HepG2 (cell line): Measurements from ENCODE around the gene DOP1B. TPM values are rescaled to one million over a fixed set of nuclear protein-coding genes. Genes with fewer than 3 reads are reported as not detected.
A peak's percentile ranks its signal among the peaks of the same experiment; 100 is the strongest.

Source experiments
- ATAC-seq: fragments of 200-7000 bp; cut with Tn5 transposase; 3 replicates; pipeline ENCODE4 v1.9.1; 2020; ENCODE audit warnings: mild to moderate bottlenecking, moderate library complexity
- BruUV-seq: library from RNA; stranded (reverse); fragments of 400-500 nt; replicated peaks from 2 replicates; lab custom pipeline; 2021; lab: Mats Ljungman, UMichigan
- CTCF ChIA-PET: fragments of 300-600 bp; formaldehyde crosslinking; extraction: SDS; loops from one replicate; lab custom pipeline; 2021; ENCODE audit warnings: low total read pairs, inconsistent platforms, low intra/inter-chr PET ratio; lab: Yijun Ruan, JAX
- POLR2A ChIA-PET: fragments of 350-600 bp; sonication (Branson Sonifier 250); formaldehyde crosslinking; loops from one replicate; lab custom pipeline; 2020; ENCODE audit warnings: antibody characterized with exemption, inconsistent platforms; lab: Yijun Ruan, JAX
- DNase-seq: peaks from one replicate; pipeline ENCODE4 v3.0.0-alpha.2; 2015; ENCODE audit warnings: low spot score
- FAIRE-seq: peaks from 3 replicates; lab custom pipeline; 2011; peaks lifted over from hg19 to GRCh38; lab: Jason Lieb, UNC
- H2AFZ ChIP-seq: one replicate; pipeline ENCODE4 v1.6.1; 2011; ENCODE audit warnings: low read length, inconsistent platforms
- H3K27ac ChIP-seq: fragments of 300-600 bp; 3 replicates; pipeline ENCODE4 v1.8.0; 2011; ENCODE audit warnings: mixed run types, mild to moderate bottlenecking, mixed read lengths, low read length, inconsistent platforms; ENCODE audit not compliant: insufficient read depth; ENCODE audit errors: extremely low read length
- H3K27me3 ChIP-seq, 2 experiments: fragments of 200-600 bp in 1 of 2; 2 replicates in 1 of 2; 3 replicates in 1 of 2; pipeline versions ENCODE4 v1.6.0 to v1.8.0; 2011; ENCODE audit warnings: low read length in 2 of 2, mild to moderate bottlenecking in 2 of 2, moderate library complexity in 2 of 2, inconsistent platforms in 1 of 2; ENCODE audit not compliant: insufficient read depth in 2 of 2, control insufficient read depth in 1 of 2
- H3K36me3 ChIP-seq, 2 experiments: fragments of 200-600 bp in 1 of 2; replicated peaks in 1 of 2; 2 replicates in 1 of 2; 3 replicates in 1 of 2; pipeline versions ENCODE4 v1.5.1 to v1.8.0; 2011; ENCODE audit warnings: low read length in 2 of 2, inconsistent platforms in 1 of 2; ENCODE audit not compliant: insufficient read depth in 2 of 2, control insufficient read depth in 1 of 2
- H3K4me1 ChIP-seq: 2 replicates; pipeline ENCODE4 v1.5.1; 2012; ENCODE audit warnings: low read length, inconsistent platforms; ENCODE audit not compliant: insufficient read depth
- H3K4me2 ChIP-seq: 2 replicates; pipeline ENCODE4 v1.6.0; 2011; ENCODE audit warnings: low read depth, low read length, inconsistent platforms
- H3K4me3 ChIP-seq, 3 experiments: fragments of 200-600 bp in 1 of 3; sonication (generic), shearing (Covaris generic) in 1 of 3; replicated peaks in 1 of 3; 2 replicates each; pipeline ENCODE4 v1.5.1; 2011 to 2016; ENCODE audit warnings: low read length in 3 of 3, inconsistent platforms in 2 of 3, low read depth in 2 of 3, mild to moderate bottlenecking in 2 of 3, control low read depth in 1 of 3, mixed read lengths in 1 of 3; ENCODE audit not compliant: insufficient read depth in 1 of 3
- H3K79me2 ChIP-seq: one replicate; pipeline ENCODE4 v1.6.1; 2011; ENCODE audit warnings: low read length, inconsistent platforms; ENCODE audit not compliant: insufficient read depth
- H3K9ac ChIP-seq: 2 replicates; pipeline ENCODE4 v1.6.0; 2011; ENCODE audit warnings: mild to moderate bottlenecking, low read depth, low read length, inconsistent platforms; ENCODE audit not compliant: insufficient read depth
- H3K9me3 ChIP-seq: 2 replicates; pipeline ENCODE4 v1.5.1; 2012; ENCODE audit warnings: mild to moderate bottlenecking, low read length
- H4K20me1 ChIP-seq: 2 replicates; pipeline ENCODE4 v1.6.0; 2011; ENCODE audit warnings: inconsistent platforms, mild to moderate bottlenecking, low read length, moderate library complexity; ENCODE audit not compliant: insufficient read depth
- ETV6 ChIP-seq: sonication (generic); formaldehyde crosslinking; conservative IDR thresholded peaks from 2 replicates; pipeline ENCODE4 v1.4.0; 2020; ENCODE audit warnings: missing genetic modification reagents
- FOXO4 ChIP-seq: sonication (generic); formaldehyde crosslinking; conservative IDR thresholded peaks from 2 replicates; pipeline ENCODE4 v1.8.1; 2023; ENCODE audit warnings: missing genetic modification reagents
- GABPB1 ChIP-seq: IDR thresholded peaks from 2 replicates; pipeline ENCODE4 v1.6.1; 2016; ENCODE audit warnings: mild to moderate bottlenecking, missing genetic modification reagents, moderate library complexity, missing compliant biosample characterization
- HNRNPLL ChIP-seq: fragments of 200-400 bp; formaldehyde crosslinking; IDR thresholded peaks from 2 replicates; pipeline ENCODE4 v1.6.1; 2017; ENCODE audit warnings: mild to moderate bottlenecking, low read depth, low read length; ENCODE audit not compliant: poor library complexity, severe bottlenecking
- PITX1 ChIP-seq: sonication (generic); formaldehyde crosslinking; IDR thresholded peaks from 2 replicates; pipeline ENCODE4 v1.5.1; 2020; ENCODE audit warnings: mild to moderate bottlenecking, missing genetic modification reagents
- RXRA ChIP-seq: sonication (generic); formaldehyde crosslinking; IDR thresholded peaks from 2 replicates; pipeline ENCODE4 v1.5.1; 2020; ENCODE audit warnings: missing genetic modification reagents
- SALL2 ChIP-seq: sonication (generic); formaldehyde crosslinking; IDR thresholded peaks from 2 replicates; pipeline ENCODE4 v1.8.1; 2023; ENCODE audit warnings: mild to moderate bottlenecking, missing genetic modification reagents, inconsistent platforms
- ZNF292 ChIP-seq: sonication (generic); formaldehyde crosslinking; IDR thresholded peaks from 2 replicates; pipeline ENCODE4 v1.8.1; 2022; ENCODE audit warnings: mild to moderate bottlenecking, low read depth, missing genetic modification reagents, borderline replicate concordance
- WGBS: methylation state at CpG from one replicate; pipeline ENCODE4 v1.1.6; 2017; ENCODE audit warnings: low lambda C conversion rate; 5-methylcytosine and 5-hydroxymethylcytosine counted together
- in situ Hi-C: cut with HindIII; loops from 2 replicates; pipeline ENCODE4 v1.10.0; 2017; ENCODE audit warnings: low pct_unique_long_range_greater_than_20kb; ENCODE audit not compliant: extremely low pct_ligation_motif_present
- intact Hi-C: fragments of 100-400 bp; cut with micrococcal nuclease; formaldehyde crosslinking; loops from one replicate; pipeline ENCODE4 v1.10.0; 2022; ENCODE audit not compliant: unreplicated experiment
- polyA plus RNA-seq, 8 experiments: library from polyadenylated mRNA; depleted of rRNA in 3 of 8; stranded (reverse) in 7 of 8; unstranded in 1 of 8; fragments of >200 nt; fragmentation: Illumina TruSeq in 4 of 8; extraction: Trizol in 4 of 8; gene quantifications; 2 replicates each; pipeline versions ENCODE4 v1.2.1 to v1.2.3, GENCODE V29; 2011 to 2016; ENCODE audit warnings: low read depth in 4 of 8, missing spikeins in 1 of 8, mixed read lengths in 1 of 8; ENCODE audit not compliant: insufficient read depth in 1 of 8
- total RNA-seq, 5 experiments: library from RNA; depleted of rRNA; stranded (reverse); fragments of >200 nt; fragmentation: Illumina TruSeq; extraction: Trizol; gene quantifications; 2 replicates each; pipeline ENCODE4 v1.2.3, GENCODE V29; 2016; ENCODE audit warnings: low read depth in 1 of 5
- TF ChIP-seq, protein P1 (sequence below), 2 experiments: sonication (generic) in 1 of 2; formaldehyde crosslinking in 1 of 2; IDR thresholded peaks; 2 replicates each; pipeline versions ENCODE4 v1.4.0 to v1.6.1; 2018 to 2020; ENCODE audit warnings: missing genetic modification reagents in 2 of 2, borderline replicate concordance in 1 of 2, low read depth in 1 of 2, mild to moderate bottlenecking in 1 of 2, missing biosample characterization in 1 of 2
- TF ChIP-seq, protein P2 (sequence below): sonication (generic); formaldehyde crosslinking; IDR thresholded peaks from 2 replicates; pipeline ENCODE4 v1.4.0; 2020; ENCODE audit warnings: missing genetic modification reagents
- TF ChIP-seq, protein P3 (sequence below): sonication (generic); formaldehyde crosslinking; IDR thresholded peaks from 2 replicates; pipeline ENCODE4 v1.4.0; 2020; ENCODE audit warnings: missing genetic modification reagents, mild to moderate bottlenecking, borderline replicate concordance

Gene DOP1B
- total and polyA plus RNA-seq, 2 of the 13 experiments (the other 11 are each of a cell fraction or from before 2014, with no cell fraction given) = 2.8 to 3.2 TPM

GRCh38 chr21:36134803-36135390 is 21.7 kb upstream of the DOP1B start, which contains the start of gene CBR3 (continued):
- 0 out of 2 replicates have a peak, but pooled peaks have one; percentile 22 for TF ChIP-seq FOXO4 (CRISPR knock-in tag)
- peak; percentile 28; the same call in 1 of the 2 replicates for TF ChIP-seq RXRA (CRISPR knock-in tag)
- no peak for TF ChIP-seq SALL2 (CRISPR knock-in tag)
- TF ChIP-seq, all 625 proteins: peak for 7

DNA sequence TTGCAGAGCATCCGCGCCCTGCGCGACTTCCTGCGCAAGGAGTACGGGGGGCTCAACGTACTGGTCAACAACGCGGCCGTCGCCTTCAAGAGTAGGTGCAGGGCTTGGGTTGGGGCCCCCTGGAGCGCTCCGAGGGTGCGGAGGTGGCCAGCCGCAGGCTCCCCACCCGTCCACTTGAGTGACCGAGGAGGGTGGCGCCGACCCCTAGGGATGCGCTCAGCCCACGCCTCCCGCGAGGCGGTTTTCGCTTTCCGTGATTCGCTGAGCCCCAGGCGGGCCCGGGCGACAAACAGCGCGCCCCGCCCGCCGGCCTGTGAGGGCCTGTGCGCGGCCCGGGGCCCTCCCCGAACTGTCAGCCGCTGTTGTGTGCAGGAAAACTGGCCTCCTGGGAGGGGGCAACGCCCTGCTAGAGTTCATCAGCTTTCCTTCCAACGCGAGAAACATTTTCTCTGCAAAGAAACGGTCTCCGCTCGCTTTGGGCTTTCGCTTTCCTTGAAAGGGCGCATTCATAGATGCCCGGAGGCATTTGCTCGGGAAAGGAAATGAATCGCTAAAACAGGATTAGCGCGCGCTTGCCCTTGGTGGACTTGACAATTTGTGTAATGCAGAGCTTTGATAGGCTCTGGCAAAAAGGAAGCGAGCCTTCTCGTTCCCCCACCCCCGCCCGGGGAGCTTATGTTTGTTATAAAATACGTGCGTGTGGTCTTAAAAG is 21.1 kb upstream of the DOP1B start:
- H2AFZ ChIP-seq = no peak overlapping the region
- H3K27me3 ChIP-seq = peaks cover 6 to 43% of the 10 kb centered on the region in 2 experiments
- intact Hi-C loops (no loop called here), in situ Hi-C loops (no loop called here)
- no TSS peak for BruUV-seq
- no peaks in the 10 kb centered on the region for H3K9me3 ChIP-seq
- H3K79me2 ChIP-seq = no peaks in the 10 kb centered on the region
- ChIA-PET CTCF (no interaction called here), POLR2A (no interaction called here)
- FAIRE-seq = no peak
- DNase-seq = no peak
- peak overlapping the region; percentile 44 to 66 (median 54); a peak in 5 of 6 replicates for H3K4me3 ChIP-seq
- no peaks in the 10 kb centered on the region for H4K20me1 ChIP-seq
- peak overlapping the region; percentile 84 for H3K4me2 ChIP-seq
- H3K9ac ChIP-seq = no peak overlapping the region
- peaks cover 20% of the 10 kb centered on the region for H3K4me1 ChIP-seq
- WGBS = 0% methylated on average over 12 of the region's 60 CpGs
- H3K36me3 ChIP-seq = no peaks in the 10 kb centered on the region
- H3K27ac ChIP-seq = no peak overlapping the region
- ATAC-seq = peak; percentile 78
- TF ChIP-seq ZNF292 (CRISPR knock-in tag) (no peak), PITX1 (CRISPR knock-in tag) (no peak), ETV6 (CRISPR knock-in tag) (no peak), GABPB1 (CRISPR knock-in tag) (peak; percentile 14; the same call in 1 of the 2 replicates), HNRNPLL (peak; percentile 24)
- TF ChIP-seq, protein P1, sequence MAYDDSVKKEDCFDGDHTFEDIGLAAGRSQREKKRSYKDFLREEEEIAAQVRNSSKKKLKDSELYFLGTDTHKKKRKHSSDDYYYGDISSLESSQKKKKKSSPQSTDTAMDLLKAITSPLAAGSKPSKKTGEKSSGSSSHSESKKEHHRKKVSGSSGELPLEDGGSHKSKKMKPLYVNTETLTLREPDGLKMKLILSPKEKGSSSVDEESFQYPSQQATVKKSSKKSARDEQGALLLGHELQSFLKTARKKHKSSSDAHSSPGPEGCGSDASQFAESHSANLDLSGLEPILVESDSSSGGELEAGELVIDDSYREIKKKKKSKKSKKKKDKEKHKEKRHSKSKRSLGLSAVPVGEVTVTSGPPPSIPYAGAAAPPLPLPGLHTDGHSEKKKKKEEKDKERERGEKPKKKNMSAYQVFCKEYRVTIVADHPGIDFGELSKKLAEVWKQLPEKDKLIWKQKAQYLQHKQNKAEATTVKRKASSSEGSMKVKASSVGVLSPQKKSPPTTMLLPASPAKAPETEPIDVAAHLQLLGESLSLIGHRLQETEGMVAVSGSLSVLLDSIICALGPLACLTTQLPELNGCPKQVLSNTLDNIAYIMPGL (CRISPR knock-in tag; IDR thresholded peaks at IDR 0.05; ENCODE audit: borderline replicate concordance in 1 of 2, low read depth in 1 of 2) = no peak
- TF ChIP-seq, protein P2, sequence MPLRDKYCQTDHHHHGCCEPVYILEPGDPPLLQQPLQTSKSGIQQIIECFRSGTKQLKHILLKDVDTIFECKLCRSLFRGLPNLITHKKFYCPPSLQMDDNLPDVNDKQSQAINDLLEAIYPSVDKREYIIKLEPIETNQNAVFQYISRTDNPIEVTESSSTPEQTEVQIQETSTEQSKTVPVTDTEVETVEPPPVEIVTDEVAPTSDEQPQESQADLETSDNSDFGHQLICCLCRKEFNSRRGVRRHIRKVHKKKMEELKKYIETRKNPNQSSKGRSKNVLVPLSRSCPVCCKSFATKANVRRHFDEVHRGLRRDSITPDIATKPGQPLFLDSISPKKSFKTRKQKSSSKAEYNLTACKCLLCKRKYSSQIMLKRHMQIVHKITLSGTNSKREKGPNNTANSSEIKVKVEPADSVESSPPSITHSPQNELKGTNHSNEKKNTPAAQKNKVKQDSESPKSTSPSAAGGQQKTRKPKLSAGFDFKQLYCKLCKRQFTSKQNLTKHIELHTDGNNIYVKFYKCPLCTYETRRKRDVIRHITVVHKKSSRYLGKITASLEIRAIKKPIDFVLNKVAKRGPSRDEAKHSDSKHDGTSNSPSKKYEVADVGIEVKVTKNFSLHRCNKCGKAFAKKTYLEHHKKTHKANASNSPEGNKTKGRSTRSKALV (CRISPR knock-in tag) = 0 out of 2 replicates have a peak, but pooled peaks have one; percentile 73
- TF ChIP-seq, protein P3, sequence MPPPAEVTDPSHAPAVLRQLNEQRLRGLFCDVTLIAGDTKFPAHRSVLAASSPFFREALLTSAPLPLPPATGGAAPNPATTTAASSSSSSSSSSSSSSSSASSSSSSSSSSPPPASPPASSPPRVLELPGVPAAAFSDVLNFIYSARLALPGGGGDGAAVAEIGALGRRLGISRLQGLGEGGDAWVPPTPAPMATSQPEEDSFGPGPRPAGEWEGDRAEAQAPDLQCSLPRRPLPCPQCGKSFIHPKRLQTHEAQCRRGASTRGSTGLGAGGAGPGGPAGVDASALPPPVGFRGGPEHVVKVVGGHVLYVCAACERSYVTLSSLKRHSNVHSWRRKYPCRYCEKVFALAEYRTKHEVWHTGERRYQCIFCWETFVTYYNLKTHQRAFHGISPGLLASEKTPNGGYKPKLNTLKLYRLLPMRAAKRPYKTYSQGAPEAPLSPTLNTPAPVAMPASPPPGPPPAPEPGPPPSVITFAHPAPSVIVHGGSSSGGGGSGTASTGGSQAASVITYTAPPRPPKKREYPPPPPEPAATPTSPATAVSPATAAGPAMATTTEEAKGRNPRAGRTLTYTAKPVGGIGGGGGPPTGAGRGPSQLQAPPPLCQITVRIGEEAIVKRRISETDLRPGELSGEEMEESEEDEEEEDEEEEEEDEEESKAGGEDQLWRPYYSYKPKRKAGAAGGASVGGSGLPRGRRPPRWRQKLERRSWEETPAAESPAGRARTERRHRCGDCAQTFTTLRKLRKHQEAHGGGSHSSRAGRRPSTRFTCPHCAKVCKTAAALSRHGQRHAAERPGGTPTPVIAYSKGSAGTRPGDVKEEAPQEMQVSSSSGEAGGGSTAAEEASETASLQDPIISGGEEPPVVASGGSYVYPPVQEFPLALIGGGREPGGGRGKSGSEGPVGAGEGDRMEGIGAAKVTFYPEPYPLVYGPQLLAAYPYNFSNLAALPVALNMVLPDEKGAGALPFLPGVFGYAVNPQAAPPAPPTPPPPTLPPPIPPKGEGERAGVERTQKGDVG = no peak
